Stimulated activated CD8-positive, alpha-beta memory T cell treated with anti-CD3 and anti-CD28 coated beads, Interleukin-15, amount 100 ng/mL, for 4 hours (primary cell): ENCODE measurements around the gene NHLRC2.

ENCODE experiments used
- DNase-seq, 2 donors: peaks; one replicate each; pipeline ENCODE4 v3.0.0-alpha.2; 2020; ENCODE audit warnings: low read depth in 2 of 2

NHLRC2 gene

DNA sequence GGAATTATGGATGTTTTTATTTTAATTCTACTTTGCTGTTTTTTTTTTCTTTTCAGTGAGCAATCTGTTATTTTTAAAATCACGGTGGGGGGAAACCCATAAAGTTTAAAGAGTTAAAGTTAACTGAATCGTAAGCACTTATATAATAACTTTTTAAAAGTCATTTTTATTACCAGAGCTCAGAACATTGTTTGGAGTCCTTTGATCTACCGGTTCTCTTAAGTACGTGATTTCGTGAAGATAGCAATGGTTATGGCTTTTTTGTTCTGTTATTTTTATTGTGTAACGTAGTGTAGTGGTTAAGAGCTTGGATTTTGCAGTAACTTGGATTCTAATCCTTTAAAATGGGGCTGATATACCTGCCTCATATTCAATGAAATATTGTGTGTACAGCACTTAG lies 57.4 kb downstream of the NHLRC2 start:
- DNase-seq = no peak

DNA sequence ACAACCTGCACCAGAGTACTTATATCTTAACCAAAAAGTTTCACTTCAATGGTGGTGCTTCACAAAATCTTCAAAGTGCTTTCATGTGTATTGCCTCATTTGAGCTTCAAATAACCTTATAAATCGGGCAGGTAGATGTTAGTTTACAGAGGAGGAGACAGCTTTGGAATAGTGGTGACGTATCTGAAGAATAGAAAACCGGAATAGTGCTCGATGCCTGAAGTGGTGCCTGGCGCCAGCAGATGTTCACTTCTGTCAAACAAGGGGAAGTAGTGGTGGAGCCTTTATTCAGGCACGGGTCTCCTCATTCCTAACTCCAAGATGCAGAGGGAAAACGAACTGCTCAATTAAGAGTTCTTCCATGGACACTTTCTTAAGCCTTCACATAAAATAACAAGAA lies 58.1 kb downstream of the NHLRC2 start:
- DNase-seq = no peak

DNA sequence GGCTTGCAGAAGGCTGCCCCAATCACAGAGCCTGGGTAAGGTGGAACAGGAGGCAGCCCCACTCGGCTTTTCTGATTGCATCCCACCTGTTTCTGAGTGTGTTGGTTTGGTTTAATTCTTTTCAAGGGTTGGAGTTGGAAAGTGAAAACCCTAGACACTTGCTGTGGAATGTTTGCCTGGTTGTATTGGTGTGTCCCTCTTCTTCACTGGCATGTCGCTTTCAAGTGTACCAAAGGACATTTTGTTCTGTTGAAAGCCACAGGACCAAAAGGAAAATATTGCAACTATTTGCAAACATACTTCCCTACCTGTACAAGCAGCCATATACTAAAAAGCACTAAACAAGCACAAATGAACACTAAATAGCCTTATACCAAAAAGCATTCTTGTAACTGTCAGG lies 60.5 kb downstream of the NHLRC2 start:
- DNase-seq = no peak

DNA sequence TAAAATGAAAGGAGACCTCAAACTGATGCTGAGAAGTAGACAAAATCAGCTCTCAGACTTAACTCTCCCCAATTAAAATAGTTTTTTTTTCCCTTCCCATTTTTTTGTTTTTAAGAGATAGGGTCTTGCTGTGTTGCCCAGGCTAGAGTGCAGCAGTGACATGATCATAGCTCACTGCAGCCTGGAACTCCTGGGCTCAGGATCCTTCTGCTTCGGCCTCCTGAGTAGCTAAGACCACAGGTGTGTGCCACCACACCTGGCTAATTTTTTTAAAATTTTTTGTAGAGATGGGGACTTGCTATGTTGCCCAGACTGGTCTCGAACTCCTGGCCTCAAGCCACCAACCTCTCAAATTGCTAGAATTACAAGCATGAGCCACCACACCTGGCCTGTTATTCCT lies 61.1 kb downstream of the NHLRC2 start:
- DNase-seq = no peak

DNA sequence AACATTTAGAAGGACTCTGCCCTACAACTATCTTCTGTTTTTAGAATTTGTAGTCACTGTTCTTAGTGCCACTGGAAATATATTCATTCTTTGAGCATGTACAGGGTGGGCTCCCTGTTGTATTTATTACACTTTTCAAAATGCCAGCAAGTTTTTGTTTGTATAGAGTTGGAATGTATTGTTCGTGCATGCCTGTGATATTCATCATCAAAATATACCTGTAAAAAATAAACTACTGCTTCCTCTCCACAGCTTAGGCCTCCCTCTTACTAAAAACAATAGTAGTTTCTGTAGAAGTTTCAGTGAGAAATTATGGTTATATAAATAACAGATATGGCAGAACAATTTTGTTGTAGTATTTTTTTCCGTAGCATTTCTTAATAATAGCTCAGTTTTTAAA lies 61.6 kb downstream of the NHLRC2 start:
- DNase-seq = no peak

DNA sequence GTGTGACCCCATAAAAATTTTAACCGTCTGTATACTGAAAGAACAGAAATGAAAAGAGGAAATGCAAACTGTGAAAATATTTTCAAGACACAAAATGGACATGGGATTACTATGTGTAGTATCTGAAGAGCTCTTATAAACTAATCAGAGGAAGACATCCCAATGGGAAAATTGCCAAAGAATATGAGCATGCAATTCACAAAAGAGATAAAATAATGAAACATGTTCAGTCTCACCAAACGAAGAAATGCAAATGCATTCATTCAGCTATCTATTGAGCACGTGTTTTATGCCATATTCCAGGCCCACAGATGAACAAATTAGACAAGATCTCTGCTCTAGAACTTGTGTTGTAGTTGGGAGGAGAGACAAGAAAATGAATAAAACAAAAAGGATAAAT lies 63.2 kb downstream of the NHLRC2 start:
- DNase-seq = no peak

DNA sequence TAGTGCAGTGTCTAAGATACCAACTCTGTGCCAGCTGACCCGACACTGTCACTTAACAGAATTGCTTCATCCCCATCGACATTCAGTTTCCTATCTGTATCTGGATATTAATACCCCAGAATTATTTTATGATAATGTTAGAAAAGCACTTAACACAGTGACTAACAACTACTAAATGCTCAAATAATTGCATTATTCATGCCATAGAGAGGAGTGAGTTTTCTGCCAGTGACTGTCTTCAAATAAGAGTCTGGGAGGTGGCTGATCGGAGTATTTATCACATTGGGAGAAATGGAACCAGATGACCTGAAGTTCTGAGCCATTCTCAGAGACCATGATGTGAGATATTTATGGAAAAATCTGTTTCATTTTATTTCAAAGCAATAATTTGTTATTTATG lies 65.7 kb downstream of the NHLRC2 start:
- DNase-seq = no peak

DNA sequence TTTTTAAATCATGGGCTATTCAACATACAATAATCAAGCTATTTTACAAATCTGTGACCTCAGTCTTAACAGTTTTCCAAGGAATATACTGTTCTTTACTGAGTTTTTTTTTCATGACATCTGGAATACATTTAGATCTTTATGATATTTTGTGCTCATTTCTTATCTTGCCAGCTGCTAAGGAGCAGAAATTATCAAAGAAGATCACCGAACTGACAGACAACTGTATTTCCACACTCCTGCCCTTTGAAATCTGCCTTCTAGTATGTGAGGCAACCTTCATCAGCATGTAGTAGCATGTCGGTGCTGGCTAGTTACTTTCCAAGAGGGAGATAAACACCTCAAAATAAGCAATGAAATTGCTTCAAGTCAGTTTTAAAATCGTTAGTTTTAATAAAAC lies 66.4 kb downstream of the NHLRC2 start:
- no peak for DNase-seq

DNA sequence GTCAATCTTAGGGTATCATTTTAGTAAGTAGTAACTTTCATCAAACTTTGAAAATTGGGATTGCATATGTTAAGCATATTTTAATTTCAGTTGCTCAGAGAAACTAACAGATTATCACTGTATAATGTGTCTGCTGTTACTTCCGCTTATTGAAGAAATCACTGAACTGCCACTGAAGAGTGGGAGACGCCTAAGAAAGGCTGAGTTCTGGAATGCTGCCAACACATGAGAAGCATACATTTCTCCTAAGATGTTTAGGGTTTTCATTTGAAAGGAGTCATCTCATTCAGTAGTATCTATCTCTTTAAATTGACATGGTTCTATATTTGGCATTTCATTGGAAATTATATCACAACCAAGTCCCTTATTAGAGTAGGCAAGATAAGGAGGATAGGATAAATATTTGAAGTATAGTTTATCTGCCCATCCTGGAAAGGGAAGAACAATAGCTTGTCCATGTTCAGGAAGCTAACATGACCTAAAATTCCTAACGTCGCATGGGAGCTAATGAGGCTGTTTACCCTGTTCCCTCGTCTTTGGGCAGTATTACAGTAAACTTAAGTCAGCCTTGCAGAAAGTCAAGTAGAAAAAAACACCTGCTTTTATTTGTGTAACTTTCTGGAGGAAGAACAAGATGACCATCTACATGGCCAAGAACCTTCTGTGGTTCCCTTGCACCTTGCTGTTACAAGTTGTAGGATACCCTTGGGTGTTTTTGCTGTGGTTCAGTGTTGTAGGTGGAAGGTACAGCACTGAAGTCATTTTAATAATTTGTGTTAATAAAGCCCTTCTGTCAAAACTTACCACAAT lies 67.3 kb downstream of the NHLRC2 start:
- DNase-seq = no peak

DNA sequence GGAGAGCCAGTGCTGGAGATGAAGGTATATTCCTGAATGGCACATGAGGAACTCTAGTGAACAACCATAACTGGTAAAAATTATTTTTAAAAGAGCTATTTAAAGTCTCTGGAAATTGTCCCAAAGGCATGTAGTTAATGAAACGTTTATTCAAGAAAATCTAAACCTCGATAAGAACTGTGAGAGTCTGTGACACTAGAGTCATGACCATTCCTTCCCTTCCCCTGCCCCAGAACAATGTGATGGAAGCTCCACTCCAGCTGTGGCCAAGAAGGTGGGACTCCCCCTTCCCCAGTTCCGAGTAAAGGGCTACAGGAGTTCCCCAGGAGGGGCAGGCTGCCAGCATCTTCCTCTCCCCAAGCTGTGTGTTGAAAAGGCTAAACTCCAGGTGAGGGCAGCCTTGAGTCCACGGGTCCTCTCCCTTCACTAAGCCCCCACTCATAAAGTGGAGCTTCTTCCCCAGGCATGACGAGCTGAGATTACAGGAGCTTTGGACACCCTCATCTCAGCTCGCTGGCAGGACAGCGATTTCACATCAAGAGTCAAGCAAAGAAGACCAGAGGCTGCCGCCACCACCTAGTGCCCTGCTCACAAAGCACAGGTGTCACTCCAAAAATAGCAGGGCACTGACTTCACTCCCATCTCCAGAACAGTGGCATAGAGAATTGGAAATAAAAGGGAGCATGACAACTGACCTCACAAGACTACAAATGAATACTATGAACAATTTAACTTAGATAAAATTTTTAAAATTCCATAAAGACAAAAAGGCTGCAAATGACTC lies 68.5 kb downstream of the NHLRC2 start:
- DNase-seq = no peak

DNA sequence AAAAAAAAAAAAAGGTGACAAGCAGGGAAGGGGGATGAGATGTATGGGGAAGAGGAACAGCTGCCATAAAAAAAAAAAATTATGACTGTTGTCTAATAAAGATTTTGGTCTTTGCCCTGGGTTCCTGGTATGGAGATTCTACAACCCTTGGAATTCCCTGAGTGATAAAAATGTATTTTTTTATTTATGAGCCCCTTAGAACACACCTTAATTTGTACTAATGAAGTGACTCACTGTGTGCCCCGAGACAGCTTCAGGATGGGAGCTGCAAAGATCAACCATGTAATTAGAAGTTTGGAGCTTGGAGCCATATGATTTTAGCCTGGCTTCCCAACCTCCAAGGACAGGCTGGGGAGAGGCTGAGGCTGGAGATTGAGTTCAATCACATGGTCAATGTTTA lies 69.7 kb downstream of the NHLRC2 start:
- no peak for DNase-seq

DNA sequence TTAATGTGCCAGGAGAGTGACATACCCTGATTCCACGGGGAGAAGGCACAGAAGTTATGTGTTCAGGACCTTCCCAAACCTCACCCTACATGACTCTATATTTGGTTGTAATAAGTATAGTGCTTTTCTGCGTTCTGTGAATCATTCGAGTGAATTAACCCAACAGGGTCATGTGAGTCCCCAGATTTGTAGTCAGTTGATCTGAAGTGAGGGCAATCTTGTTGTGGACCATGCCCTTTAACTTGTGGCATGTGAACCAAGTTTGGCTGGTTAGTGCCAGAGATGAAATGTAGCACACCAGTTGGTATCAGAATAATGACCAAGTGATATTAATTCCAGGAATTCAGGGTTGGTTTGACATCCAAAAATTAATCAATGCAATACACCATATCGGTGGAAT lies 70.2 kb downstream of the NHLRC2 start:
- no peak for DNase-seq

DNA sequence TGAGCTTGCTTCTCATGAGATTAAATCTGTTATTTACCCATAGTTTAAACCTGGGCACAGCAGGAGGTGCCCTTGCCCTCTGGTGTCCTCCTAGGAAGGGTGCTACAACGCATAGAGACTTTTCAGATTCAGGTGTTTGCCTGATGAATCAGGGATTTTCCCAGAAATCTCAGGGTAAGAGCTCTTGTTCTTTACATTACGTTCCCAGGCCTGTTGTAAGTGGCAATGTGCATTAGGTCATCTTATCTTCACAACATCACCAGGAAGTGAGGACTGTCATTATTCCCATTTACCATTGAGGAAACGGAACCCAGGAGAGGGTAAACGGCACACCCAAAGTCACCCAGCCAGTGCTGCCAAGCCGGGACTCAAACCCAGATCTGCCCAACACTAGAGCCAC lies 73.0 kb downstream of the NHLRC2 start:
- DNase-seq = no peak

DNA sequence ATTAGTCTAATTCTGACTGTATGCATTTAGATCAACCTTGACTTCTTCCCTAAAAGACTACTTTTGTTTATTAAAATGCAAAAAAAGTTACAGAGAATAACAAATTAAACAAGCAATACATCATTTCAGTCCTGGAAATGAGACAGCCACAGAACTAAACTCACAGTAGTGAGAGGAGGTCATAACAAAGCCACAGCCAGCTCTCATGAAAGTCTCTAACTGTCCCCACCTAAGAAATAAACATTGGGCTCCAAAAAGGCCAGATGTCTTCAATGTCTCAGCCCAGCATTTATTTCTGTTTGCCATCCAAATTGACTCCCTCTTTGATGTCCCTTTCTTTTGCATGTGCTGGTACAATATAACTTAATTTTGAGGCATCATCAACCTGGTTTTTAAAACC lies 74.4 kb downstream of the NHLRC2 start:
- DNase-seq = no peak

DNA sequence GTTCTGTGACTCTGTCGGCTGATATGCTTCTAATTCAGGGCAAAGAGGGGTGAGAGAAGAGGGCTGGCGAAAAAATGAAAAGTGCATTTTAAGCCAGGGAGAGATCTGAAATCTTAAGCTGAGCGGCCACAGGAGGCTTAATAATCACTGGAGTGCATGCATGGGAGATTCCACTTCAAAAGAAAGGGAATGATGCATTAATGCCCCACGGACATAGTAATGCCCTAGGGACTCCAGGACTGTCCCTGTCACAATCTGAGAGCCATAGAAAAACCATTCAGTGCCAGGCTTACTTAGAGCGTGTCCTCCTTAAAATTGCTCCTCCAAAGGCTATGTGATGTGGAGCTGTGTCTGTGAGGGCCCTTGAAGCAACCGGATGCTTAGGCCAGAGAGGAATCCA lies 75.1 kb downstream of the NHLRC2 start:
- DNase-seq = no peak

DNA sequence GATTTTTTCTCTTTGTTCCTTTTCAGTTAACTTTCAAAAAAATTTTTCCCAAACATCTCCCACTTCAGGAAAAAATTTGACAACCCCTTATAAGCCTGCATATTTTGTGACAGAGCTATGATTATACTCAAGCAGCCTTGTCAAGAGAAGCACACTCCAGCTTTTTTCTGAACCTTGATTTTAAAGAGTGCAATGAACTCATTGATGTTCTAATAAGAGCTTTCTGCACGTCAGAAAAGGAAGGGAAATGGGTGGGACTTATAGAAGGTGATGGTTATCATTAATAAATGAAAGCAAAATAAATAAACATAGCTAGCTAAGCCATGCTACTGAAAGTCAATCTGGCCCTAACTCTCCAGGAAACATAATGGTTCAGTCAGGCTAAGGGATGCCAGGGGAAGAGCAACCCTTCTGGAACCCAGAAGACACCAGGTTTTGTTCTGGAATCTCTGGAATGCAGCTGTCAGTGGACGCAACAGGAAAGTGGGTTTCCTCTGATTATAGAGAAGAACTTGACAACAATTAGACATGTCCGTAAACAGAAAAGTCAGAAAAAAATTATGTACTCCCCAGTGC lies 76.1 kb downstream of the NHLRC2 start:
- no peak for DNase-seq

DNA sequence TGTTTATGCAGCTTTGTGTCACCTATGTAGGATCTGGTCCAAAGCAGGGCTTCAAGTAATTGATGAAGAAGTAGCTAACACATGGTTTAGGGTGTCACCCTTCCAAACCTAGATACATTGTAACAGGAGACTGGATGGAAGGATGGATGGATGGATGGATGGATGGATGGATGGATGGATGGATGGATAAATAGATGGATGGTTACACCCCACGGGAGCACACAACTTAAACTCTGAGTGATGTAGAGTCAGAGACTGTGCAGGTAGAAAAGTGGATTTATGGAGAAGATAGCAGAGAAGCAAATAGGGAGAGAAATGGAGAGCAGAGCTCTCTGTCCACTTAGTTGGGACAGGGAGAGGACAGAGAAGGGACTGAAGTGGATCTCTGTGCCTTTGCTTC lies 78.4 kb downstream of the NHLRC2 start:
- no peak for DNase-seq

DNA sequence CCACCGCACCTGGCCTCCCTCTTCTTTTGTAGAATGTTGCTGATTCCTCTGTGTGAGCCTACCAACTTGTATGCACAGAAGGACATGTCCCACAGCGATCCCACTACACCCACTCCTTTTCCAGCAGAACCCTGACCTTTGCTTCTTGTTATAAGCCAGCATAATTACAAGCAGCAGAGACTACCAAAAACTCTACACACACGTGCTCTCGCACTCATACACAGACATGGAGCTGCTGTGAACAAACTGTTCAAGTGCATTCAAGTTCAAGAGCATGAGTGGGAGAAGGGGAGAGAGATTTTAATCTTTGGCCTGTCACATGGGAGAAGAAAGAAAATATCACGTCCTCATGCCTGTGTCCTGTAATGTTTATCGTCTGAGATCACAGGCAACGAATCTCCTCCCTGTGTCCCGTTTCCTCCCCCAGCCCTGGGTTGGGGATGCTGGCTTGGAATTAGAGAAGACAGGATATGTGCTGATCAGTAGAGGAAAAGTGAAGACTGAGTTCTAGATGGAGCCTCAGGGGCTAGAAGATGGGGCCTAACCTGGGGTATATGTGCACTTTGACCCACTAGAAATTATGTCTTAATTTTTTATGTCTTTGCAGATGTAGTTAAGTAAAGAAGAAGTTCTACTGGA lies 79.6 kb downstream of the NHLRC2 start:
- no peak for DNase-seq

DNA sequence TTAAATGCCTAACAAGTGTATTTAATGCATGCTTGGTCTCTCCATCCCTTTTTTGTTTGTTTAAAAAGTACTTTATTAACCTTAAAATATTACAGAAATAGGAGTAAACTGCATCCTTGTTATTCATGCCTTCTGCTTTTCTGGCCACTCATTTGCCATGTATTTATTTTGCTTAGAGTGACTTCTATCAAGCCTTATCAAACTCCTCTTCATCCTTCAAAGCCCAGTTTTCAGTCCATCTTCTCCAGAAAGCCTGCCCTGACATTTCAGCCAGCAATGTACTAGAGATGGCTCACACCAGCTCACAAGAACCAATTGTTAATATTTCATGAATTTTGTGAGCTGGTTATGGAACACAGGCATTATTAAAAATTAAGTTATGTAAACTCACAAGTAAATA lies 82.8 kb downstream of the NHLRC2 start:
- DNase-seq = no peak

DNA sequence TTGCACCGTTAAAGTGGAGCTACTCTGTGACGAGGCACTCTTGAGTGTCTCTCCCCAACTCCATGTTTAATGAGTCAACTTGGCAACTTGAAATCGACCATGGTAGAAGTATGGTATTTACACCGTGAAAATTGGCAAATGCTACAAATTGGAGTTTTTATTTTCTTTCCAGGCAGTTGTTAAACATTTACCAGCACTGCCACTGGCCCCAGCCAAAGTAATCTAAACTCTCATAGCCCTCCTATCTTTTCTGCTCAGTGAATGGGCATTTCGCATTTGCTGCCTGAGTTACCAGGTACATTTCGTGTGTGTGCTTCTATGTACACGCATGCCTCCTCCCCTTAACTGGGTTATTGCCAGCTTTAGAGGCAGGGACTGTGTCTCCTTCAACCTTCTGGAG lies 83.3 kb downstream of the NHLRC2 start:
- no peak for DNase-seq

DNA sequence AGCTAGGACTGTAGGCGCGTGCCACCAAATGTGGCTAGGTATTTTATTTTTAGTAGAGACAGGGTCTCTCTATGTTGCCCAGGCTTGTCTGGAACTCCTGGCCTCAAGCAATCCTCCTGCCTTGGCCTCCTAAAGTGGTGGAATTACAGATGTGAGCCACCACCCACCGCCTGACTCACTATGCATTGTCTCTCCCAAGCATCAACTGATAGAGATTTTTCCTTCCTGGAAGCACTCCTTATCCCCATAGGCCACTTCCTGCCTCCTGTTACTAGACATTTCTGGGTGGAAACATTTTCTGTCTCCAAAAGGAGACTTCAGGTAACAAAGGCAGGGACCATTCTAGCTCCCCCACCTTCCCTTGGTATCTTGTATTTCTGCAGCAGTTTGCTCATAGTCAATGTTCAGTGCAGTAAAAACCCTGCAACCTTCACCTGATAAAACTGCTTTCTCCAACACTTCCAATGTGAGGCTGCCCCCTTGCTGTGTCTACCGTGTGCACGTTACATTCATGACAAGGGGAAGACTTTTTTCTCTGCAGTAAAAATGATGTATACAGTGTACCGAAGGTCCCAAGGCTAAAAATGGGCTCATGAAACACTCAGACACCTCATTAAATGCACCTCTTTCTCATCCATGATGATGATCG lies 84.9 kb downstream of the NHLRC2 start:
- DNase-seq = no peak

DNA sequence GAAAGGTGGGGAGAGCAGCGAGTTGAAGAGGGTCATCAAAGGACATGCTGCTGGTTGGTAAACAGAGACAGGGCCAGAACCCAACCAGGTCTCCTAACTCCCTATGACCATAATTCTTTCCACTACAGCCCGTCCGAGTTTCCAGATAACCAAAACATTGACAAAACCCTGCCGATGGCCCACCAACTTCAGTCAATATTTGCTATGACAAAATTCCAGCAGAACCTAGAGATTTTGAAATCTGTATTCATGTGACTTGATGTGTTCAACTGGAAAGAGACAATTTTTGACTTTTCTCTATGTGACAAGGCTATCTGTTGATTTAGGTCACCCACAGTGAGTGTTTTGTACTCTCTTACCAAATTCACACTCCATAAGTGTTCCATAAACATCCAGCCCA lies 86.7 kb downstream of the NHLRC2 start:
- no peak for DNase-seq
